ENCODE measurements around the gene DNAH8. TPM values are rescaled to one million over a fixed set of nuclear protein-coding genes. Genes with fewer than 3 reads are reported as not detected.

The DNAH8 gene
- total RNA-seq, 1 donor from 2014 or later = under 0.01 TPM

GRCh38 chr6:39075807-39076622 lies 360.9 kb downstream of the DNAH8 start:
- DNase-seq = no peak

- no peak for DNase-seq
Measured at GRCh38 chr6:39076623-39077535, 361.8 kb downstream of the DNAH8 start.

GRCh38 chr6:39077882-39078594 lies 362.9 kb downstream of the DNAH8 start:
- no peak for DNase-seq

- no peak for DNase-seq
Measured at GRCh38 chr6:39078695-39079094, 363.6 kb downstream of the DNAH8 start.

GRCh38 chr6:39079197-39080125 lies 364.4 kb downstream of the DNAH8 start:
- no peak for DNase-seq

Small RNA genes lying within 50 kb of the gene (small RNA-seq; reads per million reads assigned to genes)
- gene AL034345.1 (not detected), gene RF00393 (not detected)

Other genes starting within 250 kb of the DNAH8 start
- gene BTBD9, start 75.4 kb upstream of the DNAH8 start, total RNA-seq = 38.1 TPM
- gene GLO1, start 12.2 kb upstream of the DNAH8 start, total RNA-seq = 75.2 TPM

Measured in occipital lobe (tissue), 3 donors.